ENCODE results near the gene MGAT5. TPM values are rescaled to one million over a fixed set of nuclear protein-coding genes. Genes with fewer than 3 reads are reported as not detected.

MGAT5 gene
- total RNA-seq, 1 experiment from 2014 or later, result 22.1 TPM

DNA sequence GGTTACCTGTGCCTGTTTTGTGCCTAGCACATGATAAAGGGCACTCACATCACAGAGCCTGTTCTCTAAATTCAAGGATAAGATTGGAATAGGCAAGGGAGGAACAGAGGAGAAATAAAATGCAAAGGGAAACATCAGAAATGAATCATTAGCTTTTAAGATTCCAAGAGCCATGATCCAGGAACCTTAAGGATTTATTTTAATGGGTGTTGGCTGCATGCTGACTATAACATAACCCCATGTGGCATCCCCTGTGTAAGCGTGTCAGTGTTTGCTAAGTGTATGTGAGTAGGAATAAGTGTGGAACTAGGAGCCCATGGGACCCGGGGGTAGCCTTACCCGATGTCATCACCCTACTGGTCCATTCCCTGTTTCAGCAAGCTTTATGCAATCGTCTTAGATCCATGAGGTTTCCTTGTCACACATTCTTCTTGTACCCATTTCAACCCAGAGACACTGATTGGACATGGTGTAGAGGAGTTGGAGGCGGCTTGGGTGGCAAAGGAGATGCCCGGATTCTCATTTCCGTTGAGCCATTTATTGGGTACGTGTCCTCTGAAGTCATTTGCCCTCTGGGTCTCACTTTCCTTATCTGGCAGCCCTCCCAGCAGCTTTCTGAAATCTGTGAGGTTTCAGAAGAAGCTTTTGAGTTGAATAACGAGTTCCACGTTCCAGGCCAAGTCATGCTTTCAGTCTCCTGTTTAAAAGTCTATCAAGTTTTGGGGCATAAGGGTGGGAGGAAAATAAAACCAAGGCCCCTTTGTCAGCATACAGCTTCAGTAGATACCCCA, 117.0 kb downstream of the MGAT5 start:
- TF ChIP-seq, protein P1, sequence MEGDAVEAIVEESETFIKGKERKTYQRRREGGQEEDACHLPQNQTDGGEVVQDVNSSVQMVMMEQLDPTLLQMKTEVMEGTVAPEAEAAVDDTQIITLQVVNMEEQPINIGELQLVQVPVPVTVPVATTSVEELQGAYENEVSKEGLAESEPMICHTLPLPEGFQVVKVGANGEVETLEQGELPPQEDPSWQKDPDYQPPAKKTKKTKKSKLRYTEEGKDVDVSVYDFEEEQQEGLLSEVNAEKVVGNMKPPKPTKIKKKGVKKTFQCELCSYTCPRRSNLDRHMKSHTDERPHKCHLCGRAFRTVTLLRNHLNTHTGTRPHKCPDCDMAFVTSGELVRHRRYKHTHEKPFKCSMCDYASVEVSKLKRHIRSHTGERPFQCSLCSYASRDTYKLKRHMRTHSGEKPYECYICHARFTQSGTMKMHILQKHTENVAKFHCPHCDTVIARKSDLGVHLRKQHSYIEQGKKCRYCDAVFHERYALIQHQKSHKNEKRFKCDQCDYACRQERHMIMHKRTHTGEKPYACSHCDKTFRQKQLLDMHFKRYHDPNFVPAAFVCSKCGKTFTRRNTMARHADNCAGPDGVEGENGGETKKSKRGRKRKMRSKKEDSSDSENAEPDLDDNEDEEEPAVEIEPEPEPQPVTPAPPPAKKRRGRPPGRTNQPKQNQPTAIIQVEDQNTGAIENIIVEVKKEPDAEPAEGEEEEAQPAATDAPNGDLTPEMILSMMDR (IDR thresholded peaks at IDR 0.05; ENCODE audit: insufficient read depth in 1 of 2, low read depth in 1 of 2, low read length in 1 of 2, severe bottlenecking in 1 of 2, unreplicated experiment in 1 of 2), result no peak
- Mint-ChIP-seq H3K27ac (ENCODE audit: unreplicated experiment) (no peak overlapping the region), H3K4me1 (ENCODE audit: low read depth, unreplicated experiment) (peaks cover 6% of the 10 kb centered on the region), H3K27me3 (ENCODE audit: insufficient read depth, unreplicated experiment) (no peaks in the 10 kb centered on the region), H3K36me3 (ENCODE audit: insufficient read depth, unreplicated experiment) (no peaks in the 10 kb centered on the region), H3K9me3 (ENCODE audit: unreplicated experiment) (no peaks in the 10 kb centered on the region), H3K4me3 (ENCODE audit: unreplicated experiment) (no peak overlapping the region)
- Histone ChIP-seq H3K27me3 (replicated peaks; ENCODE audit: control insufficient read depth, insufficient read depth, low read length) (no peaks in the 10 kb centered on the region), H3K4me1 (0 out of 2 replicates have a peak, but pooled peaks cover 5% of the 10 kb centered on the region), H3K9me3 (no peaks in the 10 kb centered on the region), H3K36me3 (ENCODE audit: control insufficient read depth, insufficient read depth, low read length) (peaks cover 1% of the 10 kb centered on the region; the same call in 1 of the 2 replicates), H3K4me3 (ENCODE audit: low read depth, low read length) (no peak overlapping the region)
- BruUV-seq (replicated peaks), result no TSS peak
- intact Hi-C loops (cut with micrococcal nuclease; ENCODE audit: unreplicated experiment), result no loop called here
- POLR2A ChIA-PET, result no interaction called here
- DNase-seq, result no peak
- CTCF ChIA-PET, result no interaction called here

DNA sequence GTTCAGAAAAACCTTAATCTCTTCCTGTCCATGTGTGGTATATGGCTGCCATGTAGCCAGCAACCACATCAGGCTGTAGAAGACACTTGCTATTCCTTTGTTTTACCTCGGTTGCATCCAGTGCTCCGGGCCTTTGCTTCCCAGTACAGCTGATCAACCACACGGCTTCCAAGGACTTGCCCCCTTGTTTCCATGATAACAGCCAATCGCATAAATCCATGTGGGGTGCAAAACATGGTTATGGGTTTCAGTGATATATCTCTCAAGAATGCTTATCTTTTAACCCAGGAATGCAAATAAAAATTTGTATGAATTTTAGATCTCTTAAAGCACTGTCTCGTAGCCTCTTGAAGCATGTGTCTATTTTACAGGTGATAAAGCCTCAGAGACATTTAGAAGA, 118.3 kb downstream of the MGAT5 start:
- CTCF ChIA-PET, result no interaction called here
- no peaks in the 10 kb centered on the region for H3K27me3 ChIP-seq (replicated peaks; ENCODE audit: control insufficient read depth, insufficient read depth, low read length)
- intact Hi-C loops (cut with micrococcal nuclease; ENCODE audit: unreplicated experiment), result no loop called here
- H3K4me1 Mint-ChIP-seq (ENCODE audit: low read depth, unreplicated experiment), result peaks cover 6% of the 10 kb centered on the region
- peaks cover 1% of the 10 kb centered on the region; the same call in 1 of the 2 replicates for H3K36me3 ChIP-seq (ENCODE audit: control insufficient read depth, insufficient read depth, low read length)
- peaks cover 5% of the 10 kb centered on the region for H3K36me3 Mint-ChIP-seq (ENCODE audit: insufficient read depth, unreplicated experiment)
- TF ChIP-seq, protein P1 (IDR thresholded peaks at IDR 0.05; ENCODE audit: insufficient read depth in 1 of 2, low read depth in 1 of 2, low read length in 1 of 2, severe bottlenecking in 1 of 2, unreplicated experiment in 1 of 2), result no peak
- no peak for DNase-seq
- 0 out of 2 replicates have a peak, but pooled peaks cover 5% of the 10 kb centered on the region for H3K4me1 ChIP-seq
- H3K4me3 Mint-ChIP-seq (ENCODE audit: unreplicated experiment), result no peak overlapping the region
- no peaks in the 10 kb centered on the region for H3K9me3 Mint-ChIP-seq (ENCODE audit: unreplicated experiment)
- H3K27me3 Mint-ChIP-seq (ENCODE audit: insufficient read depth, unreplicated experiment), result no peaks in the 10 kb centered on the region
- POLR2A ChIA-PET, result no interaction called here
- no TSS peak for BruUV-seq (replicated peaks)
- no peak overlapping the region for H3K4me3 ChIP-seq (ENCODE audit: low read depth, low read length)
- no peak overlapping the region for H3K27ac Mint-ChIP-seq (ENCODE audit: unreplicated experiment)
- no peaks in the 10 kb centered on the region for H3K9me3 ChIP-seq

- H3K9me3 ChIP-seq, result no peaks in the 10 kb centered on the region
- ChIA-PET CTCF (interaction anchor here (0.7 kb wide), 1 partner anchor 78 kb away, joined by 3 read pairs; no protein-coding TSS in a partner anchor), POLR2A (no interaction called here)
Observed at GRCh38 chr2:134372611-134373131, 118.8 kb downstream of the MGAT5 start.

More at GRCh38 chr2:134372611-134373131, 118.8 kb downstream of the MGAT5 start:
- H3K36me3 Mint-ChIP-seq (ENCODE audit: insufficient read depth, unreplicated experiment), result peaks cover 5% of the 10 kb centered on the region
- intact Hi-C loops (cut with micrococcal nuclease; ENCODE audit: unreplicated experiment), result no loop called here
- DNase-seq, result no peak
- no peaks in the 10 kb centered on the region for H3K9me3 Mint-ChIP-seq (ENCODE audit: unreplicated experiment)
- Histone ChIP-seq H3K36me3 (ENCODE audit: control insufficient read depth, insufficient read depth, low read length) (peaks cover 1% of the 10 kb centered on the region; the same call in 1 of the 2 replicates), H3K27me3 (replicated peaks; ENCODE audit: control insufficient read depth, insufficient read depth, low read length) (no peaks in the 10 kb centered on the region), H3K4me3 (ENCODE audit: low read depth, low read length) (no peak overlapping the region), H3K4me1 (0 out of 2 replicates have a peak, but pooled peaks cover 5% of the 10 kb centered on the region)
- peaks cover 6% of the 10 kb centered on the region for H3K4me1 Mint-ChIP-seq (ENCODE audit: low read depth, unreplicated experiment)
- no TSS peak for BruUV-seq (replicated peaks)
- H3K27ac Mint-ChIP-seq (ENCODE audit: unreplicated experiment), result no peak overlapping the region
- no peak overlapping the region for H3K4me3 Mint-ChIP-seq (ENCODE audit: unreplicated experiment)
- H3K27me3 Mint-ChIP-seq (ENCODE audit: insufficient read depth, unreplicated experiment), result no peaks in the 10 kb centered on the region
- TF ChIP-seq, protein P1 (IDR thresholded peaks at IDR 0.05; ENCODE audit: insufficient read depth in 1 of 2, low read depth in 1 of 2, low read length in 1 of 2, severe bottlenecking in 1 of 2, unreplicated experiment in 1 of 2), result no peak

Measured in Caco-2 (cell line).